Heart left ventricle (tissue), 16 donors: ENCODE data around the gene RNF150. TPM values are rescaled to one million over a fixed set of nuclear protein-coding genes. Genes with fewer than 3 reads are reported as not detected.
A peak's percentile ranks its signal among the peaks of the same experiment; 100 is the strongest.

Experiments used
- ATAC-seq, 4 donors: fragments of 200-7000 bp; cut with Tn5 transposase; one replicate each; pipeline ENCODE4 v1.9.1; 2020 to 2022; ENCODE audit warnings: moderate library complexity in 4 of 4, mild to moderate bottlenecking in 3 of 4, moderate number of reproducible peaks in 1 of 4
- DNase-seq, 5 donors: peaks; one replicate each; pipeline ENCODE4 v3.0.0-alpha.2; 2020
- H3K27ac ChIP-seq, 12 donors: fragments of 200-600 bp; sonication (generic) in 4 of 12; one replicate each; pipeline versions ENCODE4 v1.5.0 to v1.8.0; 2016 to 2022; ENCODE audit warnings: mild to moderate bottlenecking in 2 of 12
- H3K27me3 ChIP-seq, 9 donors: fragments of 200-600 bp; sonication (generic) in 2 of 9; one replicate each; pipeline versions ENCODE4 v1.5.1 to v1.8.0; 2016 to 2022; ENCODE audit warnings: mild to moderate bottlenecking in 3 of 9
- H3K36me3 ChIP-seq, 9 donors: fragments of 200-600 bp; sonication (generic) in 2 of 9; one replicate each; pipeline versions ENCODE4 v1.5.0 to v1.8.0; 2018 to 2022; ENCODE audit warnings: mild to moderate bottlenecking in 2 of 9
- H3K4me1 ChIP-seq, 12 donors: fragments of 200-600 bp; sonication (generic) in 4 of 12; one replicate each; pipeline versions ENCODE4 v1.5.0 to v1.8.0; 2016 to 2022; ENCODE audit warnings: mild to moderate bottlenecking in 3 of 12
- H3K4me3 ChIP-seq, 12 donors: fragments of 200-600 bp; sonication (generic) in 4 of 12; one replicate each; pipeline versions ENCODE4 v1.5.0 to v1.8.0; 2017 to 2022; ENCODE audit warnings: mild to moderate bottlenecking in 9 of 12, moderate library complexity in 4 of 12
- H3K9me3 ChIP-seq, 12 donors: fragments of 200-600 bp; sonication (generic) in 4 of 12; one replicate each; pipeline versions ENCODE4 v1.5.0 to v1.8.0; 2016 to 2022; ENCODE audit warnings: mild to moderate bottlenecking in 1 of 12
- CTCF ChIP-seq, 12 donors: fragments of 200-600 bp; sonication (generic) in 4 of 12; IDR thresholded peaks; one replicate each; pipeline versions ENCODE4 v1.5.0 to v1.8.0; 2018 to 2022; ENCODE audit warnings: antibody characterized with exemption in 12 of 12, mild to moderate bottlenecking in 5 of 12
- POLR2A ChIP-seq, 2 donors: fragments of 450-650 bp; IDR thresholded peaks; one replicate each; pipeline ENCODE4 v1.6.1; 2017; ENCODE audit warnings: antibody characterized with exemption in 2 of 2, mild to moderate bottlenecking in 2 of 2, moderate library complexity in 2 of 2
- WGBS, 4 donors: extraction: QIAGEN DNeasy Blood & Tissue Kit in 2 of 4; methylation state at CpG; one replicate each; pipeline versions ENCODE4 v1.1.5 to v1.1.7; 2013 to 2018; 5-methylcytosine and 5-hydroxymethylcytosine counted together
- intact Hi-C, 10 donors: fragments of 100-400 bp; cut with DNase I; formaldehyde crosslinking; loops; one replicate each; pipeline versions ENCODE4 v1.11.1 to v1.14.2; 2022
- polyA plus RNA-seq, 2 donors: library from polyadenylated mRNA; stranded (reverse); fragments of 200-250 nt; gene quantifications; one replicate each; pipeline ENCODE4 v1.2.3, GENCODE V29; 2013
- total RNA-seq, 9 donors: library from RNA; depleted of rRNA in 2 of 9; stranded (reverse); fragments of >200 nt in 2 of 9; fragmentation: NEBNext Ultra II Directional in 3 of 9; extraction: Animal tissue kit (Norgen Biotek cat#: 25700) in 3 of 9; gene quantifications; one replicate each; pipeline versions ENCODE4 v1.1.0 to v1.2.4, GENCODE V29; 2016 to 2023
- donor health status: ischemic (EF 13 %, LVEDD 7.1; RV severe dilation, severe dysfunction).
- donor health status: healthy with polysubstance abuse.
- donor health status: DM: no; HTN: yes; CAD: no.
- donor health status: DM: no; HTN: no; CAD: no.
- donor health status: ischemic (EF 25% LVEDD 6.9; RV normal size, moderate dysfunction).
- donor health status: ischemic (EF 25% LVEDD 5.7; RV mildly dilated, moderate dysfunction).
- donor health status: healthy.
- donor health status: DM: yes; HTN: yes; CAD: no.
- donor health status: ischemic (EF 35%, LVEDD 5.7; RV mildly dilated, moderate dysfunction).
- donor health status: nonischemic (EF 11% LVEDD 7.7; RV severe dilation, severe dysfunction).
- donor health status: DM: yes; HTN: yes; CAD: no.
- donor health status: PGD.
- donor health status: ischemic (EF 29% LVEDD 5.4; RV normal size, mild dysfunction).
- donor health status: nonischemic (EF 23%, LVEDD 6.1; RV moderate dilation, normal function).

Gene RNF150
- total and polyA plus RNA-seq, 11 donors: 11.9 to 146 (median 72.5) TPM

- TF ChIP-seq CTCF (IDR thresholded peaks at IDR 0.05): no peak
- intact Hi-C loops: loop anchor here in 4 of 10 donors (2.0 to 5.0 kb wide), 4 partner anchors 43 to 202 kb away; partner anchors contain the start of gene RNF150 (in 2 of the 4)
- H3K27ac ChIP-seq: peak overlapping the region in 2 of 12 donors; percentile 27 to 57
- H3K36me3 ChIP-seq: peaks cover 0 to 3% (median 0%) of the 10 kb centered on the region in 9 donors
- H3K4me1 ChIP-seq: peaks cover 0 to 58% (median 11%) of the 10 kb centered on the region in 12 donors
- H3K9me3 ChIP-seq: no peaks in the 10 kb centered on the region
- WGBS, 4 donors: 81 to 97% (median 95%) methylated on average over 3 of the region's 3 CpGs
- ATAC-seq (no peak), DNase-seq (no peak)
- H3K27me3 ChIP-seq: no peaks in the 10 kb centered on the region
- no peak overlapping the region for H3K4me3 ChIP-seq
Measured at GRCh38 chr4:140930011-140930410, 203.3 kb downstream of the RNF150 start.

DNA sequence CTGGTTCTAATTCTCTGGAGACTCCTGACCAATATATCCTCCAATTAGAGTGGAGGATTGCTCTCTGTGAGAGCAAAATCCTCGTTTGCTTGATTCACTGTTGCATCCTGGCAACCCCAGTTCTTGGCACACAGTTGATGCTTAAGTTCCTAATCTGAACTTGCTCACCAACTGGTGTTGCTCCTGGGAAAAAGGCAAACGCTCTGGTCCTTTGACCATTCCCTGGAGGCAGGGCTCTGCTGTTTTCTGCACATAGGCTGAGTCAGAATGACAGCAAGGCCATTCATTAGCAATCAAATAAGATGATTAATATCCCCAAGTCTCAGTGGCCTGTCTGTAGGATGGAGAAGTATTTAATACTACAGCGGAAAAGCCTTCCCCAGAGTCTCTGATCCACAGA, 204.4 kb downstream of the RNF150 start:
- H3K4me3 ChIP-seq: no peak overlapping the region
- H3K4me1 ChIP-seq: peaks cover 0 to 52% (median 11%) of the 10 kb centered on the region in 12 donors
- ATAC-seq (peak in 2 of 4 donors; percentile 19 to 27), DNase-seq (peak in 1 of 5 donors; percentile 39)
- no peak overlapping the region for H3K27ac ChIP-seq
- H3K36me3 ChIP-seq: peaks cover 0 to 3% (median 0%) of the 10 kb centered on the region in 9 donors
- TF ChIP-seq POLR2A (IDR thresholded peaks at IDR 0.05) (no peak), CTCF (IDR thresholded peaks at IDR 0.05) (no peak)
- H3K27me3 ChIP-seq: no peaks in the 10 kb centered on the region
- H3K9me3 ChIP-seq: no peaks in the 10 kb centered on the region
- intact Hi-C loops: no loop called here
- WGBS, 4 donors: 32 to 39% (median 35%) methylated on average over 3 of the region's 3 CpGs

DNA sequence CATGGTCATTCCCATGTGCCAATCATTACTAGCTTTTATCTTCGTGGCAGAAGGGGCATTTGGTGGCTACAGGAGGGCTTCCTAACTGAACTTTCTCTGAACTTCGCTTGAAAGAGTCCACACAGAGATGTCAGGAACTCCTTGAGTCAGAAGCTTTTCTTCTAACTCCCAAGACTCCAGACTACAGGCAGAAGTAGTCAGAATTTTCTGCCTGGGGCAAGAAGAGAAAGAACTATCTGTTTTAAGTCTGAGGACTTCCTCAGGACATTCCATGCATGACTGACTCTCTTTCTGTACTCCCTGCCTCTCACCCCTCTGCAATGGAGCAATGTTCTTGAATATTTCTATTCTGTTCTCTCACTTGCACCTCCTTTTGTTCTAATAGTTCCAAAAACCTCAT, 206.6 kb downstream of the RNF150 start:
- H3K4me3 ChIP-seq: no peak overlapping the region
- H3K4me1 ChIP-seq: peaks cover 0 to 41% (median 6%) of the 10 kb centered on the region in 12 donors
- ATAC-seq (no peak), DNase-seq (no peak)
- peaks cover 0 to 3% (median 0%) of the 10 kb centered on the region in 9 donors for H3K36me3 ChIP-seq
- peak overlapping the region in 2 of 12 donors; percentile 8 to 13 for H3K27ac ChIP-seq
- intact Hi-C loops: no loop called here
- H3K9me3 ChIP-seq: no peaks in the 10 kb centered on the region
- no peaks in the 10 kb centered on the region for H3K27me3 ChIP-seq
- WGBS, 4 donors: 57 to 60% (median 57%) methylated on average over 2 of the region's 2 CpGs
- TF ChIP-seq POLR2A (IDR thresholded peaks at IDR 0.05) (no peak), CTCF (IDR thresholded peaks at IDR 0.05) (no peak)

GRCh38 chr4:140925417-140925816, 207.9 kb downstream of the RNF150 start:
- 76 to 87% (median 83%) methylated on average over 6 of the region's 6 CpGs for WGBS, 4 donors
- H3K9me3 ChIP-seq: no peaks in the 10 kb centered on the region
- H3K27me3 ChIP-seq: no peaks in the 10 kb centered on the region
- H3K4me1 ChIP-seq: peaks cover 0 to 30% (median 5%) of the 10 kb centered on the region in 12 donors
- TF ChIP-seq CTCF (IDR thresholded peaks at IDR 0.05) (no peak), POLR2A (IDR thresholded peaks at IDR 0.05) (no peak)
- DNase-seq (no peak), ATAC-seq (peak in 1 of 4 donors; percentile 22)
- intact Hi-C loops: no loop called here
- H3K27ac ChIP-seq: peak overlapping the region in 3 of 12 donors; percentile 8 to 34 (median 11)
- H3K4me3 ChIP-seq: no peak overlapping the region
- H3K36me3 ChIP-seq: peaks cover 0 to 3% (median 0%) of the 10 kb centered on the region in 9 donors
